HG02870 (cell line): ENCODE data around the gene FIZ1.

Experiments
- ATAC-seq: cut with Tn5 transposase; IDR thresholded peaks from one replicate; pipeline ENCODE4 v1.9.1; 2021; ENCODE audit warnings: mild to moderate bottlenecking, moderate library complexity; ENCODE audit not compliant: unreplicated experiment

FIZ1 gene

GRCh38 chr19:55599468-55599841 is at the start of gene FIZ1:
FIZ1 (minus strand) TSS chr19:55599517; CDS start chr19:55597865, 1,652 bp downstream.
- ATAC-seq, result peak; percentile 52

GRCh38 chr19:55648585-55649267 is 49.4 kb upstream of the FIZ1 start:
- no peak for ATAC-seq

- ATAC-seq, result no peak
These were observed 48.6 kb upstream of the FIZ1 start, which contains the start of gene CCDC106 for GRCh38 chr19:55647732-55648584. CCDC106 (plus strand) TSS chr19:55648212; CDS start chr19:55649047, 835 bp downstream.

GRCh38 chr19:55646889-55647731 is 47.8 kb upstream of the FIZ1 start:
- no peak for ATAC-seq

DNA sequence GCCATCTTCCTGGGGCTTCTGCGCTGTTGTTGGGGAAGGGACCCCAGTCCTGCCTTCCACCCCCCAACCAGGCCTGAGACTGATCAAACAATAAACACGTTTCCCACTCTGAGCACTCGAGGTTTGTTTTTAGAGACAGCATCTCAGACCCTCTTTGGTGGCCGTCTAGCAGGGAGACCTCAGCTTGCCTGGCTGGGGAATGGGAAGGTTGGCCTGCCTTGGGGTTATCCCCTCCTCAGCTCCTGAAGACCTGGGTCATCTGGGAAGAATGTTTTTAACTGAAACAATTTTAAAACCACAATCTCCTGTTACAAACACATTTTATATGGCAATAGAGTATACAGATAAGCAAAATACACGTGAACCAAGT is 46.2 kb upstream of the FIZ1 start:
- no peak for ATAC-seq

- ATAC-seq, result no peak
These were observed 45.7 kb upstream of the FIZ1 start for GRCh38 chr19:55644842-55645511.

GRCh38 chr19:55644191-55644833 is 45.0 kb upstream of the FIZ1 start:
- no peak for ATAC-seq

- ATAC-seq, result no peak
These were observed 44.5 kb upstream of the FIZ1 start for GRCh38 chr19:55643887-55644176.

DNA sequence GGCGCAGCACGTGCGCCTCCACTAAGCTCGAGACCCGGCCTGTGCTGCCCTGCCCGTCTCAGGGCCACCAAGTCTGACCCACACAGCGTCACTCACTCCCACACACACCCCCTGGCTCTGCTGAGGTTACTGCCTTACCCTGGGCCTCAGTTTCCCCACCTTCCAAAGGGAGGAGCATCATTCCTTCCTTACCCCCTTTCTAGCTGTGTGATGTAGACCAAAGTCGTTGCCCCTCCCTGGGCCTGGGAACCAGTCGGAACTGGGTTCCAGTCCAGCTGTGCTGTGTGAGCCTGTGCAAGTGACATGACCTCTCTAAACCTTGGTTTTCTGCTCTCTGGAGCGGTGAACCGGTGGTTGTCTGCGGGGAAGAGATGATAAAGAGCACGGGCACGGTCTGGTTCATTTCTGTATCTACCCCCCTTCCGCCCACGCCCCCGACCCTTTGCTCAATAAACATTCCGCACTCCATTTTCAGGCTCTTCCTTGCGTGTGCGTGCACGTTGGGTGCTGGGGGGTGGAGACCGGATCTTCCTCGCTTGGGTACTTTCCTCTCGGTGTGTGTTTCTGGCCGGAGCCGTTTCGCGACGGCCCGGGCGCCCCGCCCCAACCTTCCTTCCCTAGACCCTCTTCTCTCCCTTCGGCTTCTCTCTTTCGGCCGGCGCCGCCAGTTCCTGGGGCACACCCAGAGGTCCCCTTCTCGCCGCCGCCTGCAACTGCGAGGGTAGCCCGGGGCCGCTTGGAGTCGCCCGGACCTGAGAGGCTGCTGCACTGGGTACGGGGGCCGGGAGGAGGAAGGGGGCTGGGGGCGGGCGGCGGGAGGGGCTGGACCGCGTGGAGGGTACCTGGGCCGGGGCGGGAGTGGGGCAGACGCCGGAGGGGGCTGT is 43.9 kb upstream of the FIZ1 start, which contains the start of gene ZNF581:
Gene ZNF581, plus strand, starts transcription at position 647 of the 884 bp plus-strand sequence. CDS start 923 bp downstream, outside the sequence.
- no peak for ATAC-seq

DNA sequence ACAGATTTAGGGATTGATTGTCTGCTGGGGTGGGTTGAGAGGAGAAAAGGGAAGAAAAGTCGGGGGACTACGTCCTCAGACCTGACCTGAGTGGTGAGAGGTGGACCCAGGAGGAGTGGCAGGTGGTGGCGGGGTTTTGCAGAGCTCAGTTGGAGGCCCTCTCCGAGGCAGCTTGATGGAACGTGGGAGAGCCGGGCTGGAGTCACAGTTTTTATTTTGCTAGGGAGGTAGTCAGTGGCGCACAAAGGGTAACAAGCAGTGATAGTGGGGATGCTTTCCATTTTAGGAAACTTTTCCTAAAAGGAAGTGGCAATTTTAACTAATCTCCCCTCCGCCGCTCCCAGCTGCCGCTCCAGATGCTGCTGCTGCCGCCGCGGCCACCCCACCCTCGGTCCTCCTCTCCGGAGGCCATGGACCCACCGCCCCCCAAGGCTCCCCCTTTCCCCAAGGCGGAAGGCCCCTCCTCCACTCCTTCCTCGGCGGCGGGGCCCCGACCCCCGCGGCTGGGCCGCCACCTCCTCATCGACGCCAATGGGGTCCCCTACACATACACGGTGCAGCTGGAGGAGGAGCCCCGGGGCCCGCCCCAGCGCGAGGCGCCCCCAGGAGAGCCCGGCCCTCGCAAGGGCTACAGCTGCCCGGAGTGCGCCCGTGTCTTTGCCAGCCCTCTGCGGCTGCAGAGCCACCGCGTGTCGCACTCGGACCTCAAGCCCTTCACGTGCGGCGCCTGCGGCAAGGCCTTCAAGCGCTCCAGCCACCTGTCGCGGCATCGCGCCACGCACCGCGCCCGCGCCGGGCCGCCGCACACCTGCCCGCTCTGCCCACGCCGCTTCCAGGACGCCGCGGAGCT is 43.1 kb upstream of the FIZ1 start:
- no peak for ATAC-seq

DNA sequence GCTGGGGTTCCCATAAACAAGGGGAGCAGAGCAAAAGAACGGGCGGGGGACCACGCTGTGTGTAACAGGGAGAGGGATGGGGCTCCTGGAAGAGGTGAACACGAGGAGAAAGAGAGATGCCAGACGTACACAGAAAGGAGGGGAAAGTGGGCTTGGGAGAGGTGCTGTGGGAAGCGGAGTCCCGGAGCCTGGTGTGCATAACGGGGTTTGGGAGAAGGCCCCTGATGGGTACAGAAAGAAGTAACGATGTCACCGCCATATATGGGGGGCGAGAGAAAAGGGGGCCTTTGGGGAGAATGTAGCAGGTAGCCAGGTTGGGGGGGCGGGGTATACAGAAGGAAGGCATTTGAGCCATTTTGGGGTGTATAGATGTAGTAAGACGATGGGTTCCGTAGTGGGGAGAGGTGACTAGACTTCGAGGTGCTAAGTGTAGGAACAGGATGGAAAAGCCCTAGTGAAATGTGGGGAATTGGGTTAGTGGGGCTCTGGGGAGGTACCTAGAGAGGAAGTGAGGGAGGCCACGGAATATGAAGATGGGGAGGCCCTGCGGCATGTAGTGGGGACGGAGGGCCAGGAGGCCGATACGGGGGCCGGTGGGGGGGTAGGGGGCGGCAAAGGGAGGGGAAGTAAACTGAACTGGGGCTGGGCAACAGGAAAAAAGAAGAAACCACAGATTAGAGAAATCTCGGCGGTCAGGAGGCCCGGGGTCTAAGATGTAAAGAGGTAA is 42.3 kb upstream of the FIZ1 start:
- no peak for ATAC-seq

DNA sequence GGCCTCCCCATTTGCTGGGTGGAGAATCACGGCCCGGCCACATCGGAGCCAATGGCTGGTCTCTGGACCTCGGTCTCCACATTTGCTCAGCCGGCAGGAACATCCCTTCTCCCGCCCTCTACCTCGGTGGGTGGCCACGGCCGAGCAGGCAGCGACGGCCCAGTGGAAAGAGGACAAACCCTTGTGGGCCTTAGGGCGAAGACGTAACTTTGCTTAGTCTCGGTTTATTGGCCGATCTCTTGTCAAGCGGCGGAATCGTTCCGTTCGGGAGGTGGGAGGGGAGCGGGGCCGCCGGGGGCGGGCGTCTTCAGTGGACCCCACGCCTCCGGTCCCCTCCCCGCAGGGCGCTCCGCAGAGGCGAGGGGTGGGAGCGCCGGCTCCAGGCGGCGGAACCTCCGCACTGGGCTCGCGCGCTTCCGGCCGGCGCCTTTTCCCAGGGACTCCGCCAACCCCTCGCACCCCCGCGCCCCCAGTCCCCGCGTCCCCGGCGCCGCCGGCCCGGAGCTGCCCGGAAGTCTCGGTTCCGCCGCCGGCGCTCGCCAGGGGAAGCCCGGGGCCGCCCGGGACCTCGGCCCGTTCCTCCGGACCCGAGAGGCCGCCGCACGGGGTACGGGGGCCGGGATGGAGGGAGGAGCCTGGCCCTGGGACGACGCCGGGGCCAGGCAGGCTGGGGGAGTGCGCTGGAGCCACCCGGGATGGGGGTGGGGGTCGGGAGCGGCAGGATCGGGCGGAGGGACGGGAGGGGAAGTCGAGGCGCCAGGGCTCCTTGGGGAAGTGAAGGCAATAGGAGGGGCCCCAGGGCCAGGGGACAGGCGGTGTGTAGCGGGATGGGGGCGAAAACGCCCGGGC is 41.5 kb upstream of the FIZ1 start, which contains the start of gene ZNF580:
Gene ZNF580, plus strand, starts transcription at position 426 of the 849 bp plus-strand sequence. CDS start 1,507 bp downstream, outside the sequence.
- no peak for ATAC-seq

DNA sequence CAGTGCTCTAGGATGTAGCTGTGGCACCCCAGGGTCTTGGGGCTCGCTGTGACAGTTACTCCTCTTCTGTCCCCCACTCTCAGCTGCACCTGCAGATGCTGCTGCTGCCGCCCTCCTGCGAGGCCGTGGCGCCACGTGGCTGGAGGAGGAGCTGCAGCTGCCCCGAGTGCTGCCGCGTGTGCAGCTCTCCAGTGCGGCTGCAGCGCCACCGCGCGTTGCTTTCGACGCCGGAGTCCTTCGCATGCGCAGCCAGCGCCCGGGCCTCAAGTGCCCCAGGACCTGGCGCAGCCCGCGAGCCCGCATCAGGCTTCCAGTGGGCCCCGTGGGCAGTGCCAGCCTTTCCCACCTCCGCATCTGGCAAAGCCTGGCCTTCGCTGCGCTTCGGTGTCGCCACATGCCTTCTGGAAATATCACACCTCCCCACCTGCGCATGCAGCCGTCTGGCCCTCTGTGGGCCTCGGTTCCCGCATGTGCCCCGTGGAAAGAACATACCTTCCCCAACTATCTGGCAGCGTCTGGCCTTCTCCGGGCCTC is 40.8 kb upstream of the FIZ1 start:
- ATAC-seq, result no peak

GRCh38 chr19:55638864-55639359 is 39.6 kb upstream of the FIZ1 start:
- ATAC-seq, result no peak

DNA sequence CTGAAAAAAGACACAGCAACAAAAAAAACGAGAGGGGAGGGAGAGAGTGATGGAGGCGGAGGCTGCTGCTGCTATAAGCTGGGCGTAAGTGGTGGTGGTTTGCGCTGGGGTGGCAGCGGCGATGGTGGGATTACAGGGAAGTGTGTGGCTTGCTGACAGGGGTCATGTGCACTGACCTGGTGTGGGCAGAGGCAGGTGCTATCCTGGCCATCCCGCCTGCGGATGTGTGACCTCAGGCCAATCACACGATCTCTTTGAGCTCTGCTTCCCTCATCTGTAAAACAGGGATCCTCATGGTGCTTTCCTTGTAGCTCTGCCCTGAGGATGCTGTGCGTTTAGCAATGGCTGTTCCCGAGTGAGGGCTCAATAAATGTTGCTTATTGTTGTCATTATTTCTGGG is 38.2 kb upstream of the FIZ1 start:
- no peak for ATAC-seq

DNA sequence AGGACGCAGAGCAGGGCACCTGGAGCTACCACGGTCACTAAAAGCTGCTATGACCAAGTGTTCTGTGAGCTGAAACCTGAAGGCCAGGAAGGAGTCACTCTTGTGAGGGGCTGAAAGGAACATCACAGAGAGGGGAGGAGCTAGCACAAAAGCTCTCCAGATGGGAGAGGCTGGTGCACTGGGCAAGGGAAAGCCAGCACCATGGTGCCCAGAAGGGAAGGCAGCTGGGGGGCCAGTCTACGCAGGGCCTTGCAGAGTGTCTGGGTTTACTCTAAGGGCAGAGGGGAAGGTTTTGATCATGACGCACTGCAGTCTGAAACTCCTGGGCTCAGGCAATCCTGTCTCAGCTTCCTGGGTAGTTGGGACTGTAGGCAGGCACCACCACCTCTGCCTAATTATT is 37.4 kb upstream of the FIZ1 start:
- no peak for ATAC-seq
